ENCODE data around the gene PPP1R12B.
A peak's percentile ranks its signal among the peaks of the same experiment; 100 is the strongest.
"Not testable (repeated sequence)": the region's sequence is repeated elsewhere in the genome, so short reads cannot be mapped to it uniquely, and the experiment has no call there.

PPP1R12B gene

DNA sequence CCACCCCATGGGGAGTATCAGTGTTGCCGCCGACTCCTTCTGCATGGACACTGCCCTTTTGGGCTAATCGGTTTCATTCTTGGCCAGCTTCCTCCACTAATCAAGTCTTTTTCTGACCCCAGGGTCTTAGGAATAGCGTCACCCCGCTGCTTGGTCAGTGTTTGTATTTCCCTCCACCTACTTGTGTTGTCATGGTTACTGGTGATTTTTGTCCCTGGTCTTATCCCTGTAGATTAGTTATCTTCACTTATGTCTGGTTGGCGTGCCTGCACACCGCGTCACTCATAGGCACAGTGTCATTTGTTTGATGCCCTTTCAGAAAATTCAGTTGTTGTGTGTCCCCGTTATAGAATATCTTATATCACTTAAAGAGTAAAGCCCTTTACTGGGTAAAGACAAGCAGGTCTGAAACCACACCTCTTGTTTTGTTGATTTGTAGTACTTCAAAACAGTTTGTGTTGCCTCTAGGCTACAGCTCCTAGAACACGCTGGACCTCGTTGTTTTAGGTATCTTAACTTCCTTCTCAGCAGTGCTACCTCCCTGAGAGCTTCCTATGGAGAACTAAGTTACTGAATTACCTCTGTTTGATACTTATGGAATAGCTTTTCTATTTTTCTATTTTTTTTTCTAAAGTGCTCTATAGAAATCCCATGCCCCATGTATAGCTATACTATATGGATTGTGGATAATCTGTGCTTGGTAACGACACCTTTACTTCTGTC, 868 bp downstream of the PPP1R12B start:
- peak in 5 of 14 donors; percentile 16 to 63 (median 48) for DNase-seq

DNA sequence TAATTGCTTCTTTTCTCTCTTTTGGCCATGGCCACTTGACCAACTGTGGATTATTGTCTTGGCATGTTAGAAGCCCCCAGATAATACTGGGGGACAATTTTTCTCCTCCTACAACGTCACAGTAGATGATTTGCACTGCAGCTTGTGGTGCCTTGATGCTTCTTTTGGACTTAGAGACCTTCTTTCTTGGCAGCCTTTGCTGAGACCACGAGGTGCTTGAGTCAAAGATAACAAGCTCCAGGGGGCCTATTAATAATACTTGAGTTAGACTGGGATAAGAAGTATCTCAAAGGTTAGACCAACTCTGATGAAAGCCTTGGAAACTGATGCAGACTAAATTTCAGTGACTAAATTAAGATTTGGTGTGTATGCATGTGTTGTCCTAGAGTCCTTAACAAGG, 3.2 kb downstream of the PPP1R12B start:
- no peak for DNase-seq

DNA sequence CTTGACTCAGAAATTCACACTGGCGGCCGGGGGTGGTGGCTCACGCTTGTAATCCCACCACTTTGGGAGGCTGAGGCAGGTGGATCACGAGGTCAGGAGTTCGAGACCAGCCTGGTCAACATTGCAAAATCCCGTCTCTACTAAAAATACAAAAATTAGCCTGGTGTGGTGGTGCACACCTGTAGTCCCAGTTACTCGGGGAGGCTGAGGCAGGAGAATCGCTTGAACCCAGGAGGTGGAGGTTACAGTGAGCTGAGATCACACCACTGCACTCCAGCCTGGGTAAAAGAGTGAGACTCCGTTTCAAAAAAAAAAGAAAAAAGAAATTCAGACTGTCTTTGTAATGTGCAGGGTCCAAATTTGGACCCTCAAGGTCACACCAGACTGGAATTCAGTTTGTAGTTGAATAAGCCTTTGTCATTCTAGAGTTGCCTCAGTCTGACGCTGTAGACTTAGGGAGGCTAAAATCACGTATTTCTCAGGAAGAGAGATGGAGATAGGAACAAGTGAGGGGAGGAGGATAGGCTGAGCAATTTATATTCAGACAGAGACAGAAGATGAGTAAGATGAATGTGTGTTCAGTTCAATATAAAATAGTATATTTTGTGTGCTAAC, 4.2 kb downstream of the PPP1R12B start:
- DNase-seq: not testable (repeated sequence)

DNA sequence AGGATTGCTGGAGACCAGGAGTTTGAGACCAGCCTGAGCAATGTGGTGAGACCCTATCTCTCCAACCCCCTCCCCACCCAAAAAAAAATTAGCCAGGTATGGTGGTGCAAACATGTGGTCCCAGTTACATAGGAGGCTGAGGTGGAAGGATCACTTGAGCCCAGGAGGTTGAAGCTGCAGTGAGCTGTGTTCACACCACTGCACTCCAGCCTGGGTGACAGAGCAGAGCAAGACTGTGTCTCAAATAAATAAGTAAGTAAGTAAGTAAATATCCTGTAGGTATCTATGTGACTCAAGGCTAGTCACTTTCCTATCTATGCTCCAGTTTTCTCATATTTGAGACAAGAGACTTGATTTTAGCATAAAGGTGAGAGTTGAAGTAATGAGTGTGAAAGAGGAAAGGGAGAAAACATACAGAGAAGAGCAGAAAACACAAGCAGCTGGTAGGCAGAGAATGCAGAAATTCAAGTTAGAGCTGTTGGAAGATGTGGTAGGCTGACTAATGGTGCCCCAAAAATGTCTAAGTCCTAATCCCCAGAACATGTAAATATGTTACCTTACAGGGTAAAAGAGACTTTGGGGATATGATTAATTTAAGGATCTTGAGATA, 7.5 kb downstream of the PPP1R12B start:
- DNase-seq: no peak

DNA sequence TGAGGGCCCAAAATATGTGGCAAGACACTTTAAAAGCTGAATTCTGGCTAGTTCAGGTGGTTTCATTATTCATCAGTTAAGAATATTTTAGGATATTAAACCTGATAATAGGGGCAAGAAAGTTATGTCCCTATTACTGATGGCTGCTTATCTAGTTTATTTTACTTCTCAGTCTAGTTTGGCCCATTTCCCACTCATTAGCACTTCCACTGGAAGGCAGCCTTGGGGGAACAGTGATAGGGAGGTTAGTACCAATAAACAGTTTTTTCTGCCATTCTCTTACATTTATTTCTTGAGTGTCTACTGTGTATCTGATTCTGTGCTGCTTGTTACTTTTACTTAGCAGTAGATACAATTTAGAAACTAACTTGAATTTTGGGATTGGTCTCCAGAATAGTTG, 9.0 kb downstream of the PPP1R12B start:
- no peak for DNase-seq

DNA sequence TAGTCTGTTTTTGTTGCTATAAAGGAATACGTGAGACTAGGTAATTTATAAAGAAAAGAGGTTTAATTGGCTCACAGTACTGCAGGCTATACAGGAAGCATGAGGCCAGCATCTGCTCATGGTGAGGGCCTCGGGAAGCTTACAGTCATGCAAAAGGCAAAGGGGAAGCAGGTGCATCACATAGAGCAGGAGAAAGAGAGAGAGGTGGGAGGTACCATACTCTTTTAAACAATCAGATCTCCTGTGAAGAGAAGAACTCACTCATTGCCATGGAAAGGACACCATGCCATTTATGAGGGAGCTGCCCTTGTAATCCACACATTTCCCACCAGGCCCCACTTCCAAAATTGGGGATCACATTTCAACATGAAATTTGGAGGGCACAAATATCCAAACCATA, 12.7 kb downstream of the PPP1R12B start:
- no peak for DNase-seq

DNA sequence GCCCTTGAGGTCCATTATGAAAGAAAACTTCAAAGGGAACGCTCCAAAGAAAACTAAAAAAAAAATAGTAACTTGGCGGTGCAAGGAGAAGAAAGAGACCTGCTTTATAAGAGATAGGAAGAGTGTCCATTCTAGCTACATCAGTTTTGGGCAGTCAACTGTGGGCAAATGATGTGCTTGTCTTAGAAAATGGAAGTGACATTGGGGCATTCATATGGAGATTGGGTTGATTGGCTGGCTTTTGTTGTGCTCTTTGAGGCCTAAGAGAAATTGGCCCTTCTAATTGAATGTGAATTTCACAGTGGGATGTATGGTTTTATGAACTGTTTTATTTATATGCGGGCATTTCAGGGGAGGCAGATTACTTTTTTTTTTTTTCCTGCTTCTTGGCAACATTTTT, 13.2 kb downstream of the PPP1R12B start:
- DNase-seq: peak in 1 of 14 donors; percentile 14

DNA sequence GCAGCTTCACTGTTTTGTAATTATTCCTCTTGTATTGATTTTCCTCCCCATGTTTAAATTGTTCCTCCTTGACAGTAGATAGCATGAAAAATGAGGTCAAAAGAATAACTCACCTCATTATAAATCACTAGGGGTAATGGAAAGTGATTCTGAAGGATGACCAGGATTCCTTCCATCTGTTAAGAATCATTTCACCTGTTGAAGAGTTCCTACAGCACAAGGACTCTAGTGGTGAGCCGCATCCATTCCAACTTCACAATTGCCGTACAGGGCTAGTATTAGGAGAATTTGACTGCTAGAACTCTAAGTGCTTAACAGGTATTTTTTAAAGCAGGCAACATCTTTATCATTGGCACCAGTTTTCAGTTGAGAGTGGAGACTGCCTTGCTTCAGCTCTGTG, 13.7 kb downstream of the PPP1R12B start:
- DNase-seq: peak in 1 of 14 donors; percentile 24

DNA sequence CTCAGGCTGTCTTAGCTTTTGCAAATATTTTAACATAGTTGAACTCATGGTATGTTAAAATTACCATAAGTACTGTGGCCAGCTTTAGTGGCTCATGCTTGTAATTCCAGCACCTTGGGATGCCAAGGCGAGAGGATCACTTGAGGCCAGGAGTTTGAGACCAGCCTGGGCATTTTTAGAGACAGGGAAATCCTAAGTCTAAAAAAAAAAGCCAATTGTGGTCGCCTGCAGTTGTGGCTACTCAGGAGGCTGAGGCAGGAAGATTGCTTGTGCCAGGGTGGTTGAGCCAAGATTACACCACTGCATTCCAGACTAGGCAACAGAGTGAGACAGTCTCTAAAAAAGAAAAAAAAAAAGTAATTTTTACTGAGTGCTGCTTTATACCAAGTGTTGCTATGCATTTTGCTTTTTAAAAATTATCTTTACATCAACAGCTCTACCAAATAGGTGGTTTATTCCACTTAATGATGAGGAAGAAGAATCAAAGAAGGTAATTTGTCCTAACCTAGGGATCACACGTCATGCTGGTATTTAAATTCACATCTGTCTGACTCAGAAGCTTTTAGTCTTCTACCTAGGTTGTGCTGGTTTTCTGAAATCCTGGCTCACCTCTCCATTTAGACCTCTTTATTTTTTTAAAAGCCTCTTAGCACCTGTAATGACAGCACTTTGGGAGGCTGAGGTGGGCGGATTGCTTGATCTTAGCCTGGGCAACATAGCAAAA, 16.8 kb downstream of the PPP1R12B start:
- DNase-seq: no peak

DNA sequence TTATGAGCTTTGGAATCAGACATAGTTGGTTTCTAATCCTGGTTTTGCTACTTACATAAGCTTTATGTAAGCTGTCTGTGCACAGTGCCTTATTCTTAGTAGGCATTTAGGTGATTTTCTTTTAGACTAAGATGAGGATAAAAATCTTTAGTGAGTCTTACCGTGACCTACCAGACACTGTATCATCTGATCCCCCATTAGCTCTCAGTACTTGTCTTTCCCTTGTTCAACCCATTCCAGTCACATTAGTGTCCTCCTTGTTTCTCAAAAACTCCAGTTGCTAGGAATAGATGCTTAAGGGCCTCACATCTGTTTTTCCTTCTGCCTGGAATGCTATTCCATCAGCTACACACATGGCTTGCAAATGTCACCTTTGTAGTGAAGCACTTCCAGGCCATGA, 18.8 kb downstream of the PPP1R12B start:
- DNase-seq: no peak

DNA sequence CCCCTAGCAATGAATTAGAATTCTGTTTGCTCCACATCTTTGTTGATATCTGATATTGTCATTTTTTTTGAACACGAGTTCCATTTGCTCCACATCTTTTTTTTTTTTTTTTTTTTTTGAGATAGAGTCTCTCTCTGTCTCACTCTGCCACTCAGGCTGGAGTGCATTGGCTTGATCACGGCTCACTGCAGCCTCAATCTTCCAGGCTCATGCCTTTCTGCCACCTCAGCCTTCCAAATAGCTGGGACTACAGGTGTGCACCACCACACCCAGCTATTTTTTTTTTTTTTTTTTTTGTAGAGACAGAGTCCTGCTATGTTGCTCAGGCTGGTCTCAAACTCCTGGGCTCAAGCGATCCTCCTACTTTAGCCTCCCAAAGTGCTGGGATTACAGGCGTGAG, 22.4 kb downstream of the PPP1R12B start:
- DNase-seq: not testable (repeated sequence)

DNA sequence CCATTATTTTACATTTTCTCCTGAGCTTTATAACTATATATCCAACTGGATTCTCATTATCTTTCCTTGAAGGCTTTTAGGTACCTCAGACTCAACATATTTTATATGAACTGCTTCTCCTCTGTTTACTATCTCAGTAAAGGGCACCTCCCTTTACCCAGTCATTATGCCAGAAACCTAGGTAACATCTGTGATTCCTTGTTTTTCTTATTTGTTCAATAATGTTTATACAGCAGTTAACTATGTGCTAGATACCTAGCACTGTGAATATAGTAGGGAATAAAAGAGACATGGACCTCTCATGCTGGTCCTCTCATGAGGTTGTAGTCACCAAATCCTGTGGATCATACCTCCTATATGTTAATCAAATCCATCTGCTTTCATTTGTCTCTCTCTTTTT, 25.6 kb downstream of the PPP1R12B start:
- no peak for DNase-seq

DNA sequence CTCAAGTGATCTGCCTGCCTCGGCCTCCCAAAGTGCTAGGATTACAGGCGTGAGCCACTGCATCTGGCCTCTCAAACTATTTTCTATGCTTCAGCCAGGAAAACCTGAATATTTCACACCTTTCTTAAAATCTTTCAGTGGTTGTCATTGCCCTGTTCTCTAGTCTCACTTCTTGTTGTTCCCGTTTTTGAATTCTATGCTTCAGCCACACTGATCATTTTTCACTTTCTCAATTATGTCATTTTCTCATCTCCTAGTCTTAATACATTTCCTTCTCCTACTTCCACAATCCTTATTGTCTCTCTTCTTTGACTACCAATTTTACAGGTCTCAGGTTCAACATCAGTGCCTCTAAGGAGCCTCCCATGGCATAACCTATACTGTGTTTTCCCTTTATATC, 26.7 kb downstream of the PPP1R12B start:
- DNase-seq: not testable (repeated sequence)

DNA sequence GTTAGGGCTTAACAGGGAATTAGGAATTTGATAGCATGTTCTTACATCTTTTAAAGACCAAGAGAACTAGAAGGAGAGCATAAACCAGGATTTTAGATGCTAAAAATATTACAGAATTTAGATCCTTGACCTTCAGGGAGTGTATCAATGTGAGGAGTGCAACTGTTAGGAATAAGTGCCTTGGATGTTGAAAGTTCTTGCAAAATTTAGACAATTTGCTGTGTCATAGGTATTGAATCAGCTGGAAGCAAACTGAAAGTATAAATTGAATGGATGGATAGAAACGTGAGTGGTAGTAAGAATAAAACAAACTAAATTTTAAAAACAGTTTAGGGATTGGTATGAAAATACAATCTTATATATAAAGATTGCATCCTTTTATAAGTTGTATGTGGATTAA, 27.7 kb downstream of the PPP1R12B start:
- DNase-seq: no peak

DNA sequence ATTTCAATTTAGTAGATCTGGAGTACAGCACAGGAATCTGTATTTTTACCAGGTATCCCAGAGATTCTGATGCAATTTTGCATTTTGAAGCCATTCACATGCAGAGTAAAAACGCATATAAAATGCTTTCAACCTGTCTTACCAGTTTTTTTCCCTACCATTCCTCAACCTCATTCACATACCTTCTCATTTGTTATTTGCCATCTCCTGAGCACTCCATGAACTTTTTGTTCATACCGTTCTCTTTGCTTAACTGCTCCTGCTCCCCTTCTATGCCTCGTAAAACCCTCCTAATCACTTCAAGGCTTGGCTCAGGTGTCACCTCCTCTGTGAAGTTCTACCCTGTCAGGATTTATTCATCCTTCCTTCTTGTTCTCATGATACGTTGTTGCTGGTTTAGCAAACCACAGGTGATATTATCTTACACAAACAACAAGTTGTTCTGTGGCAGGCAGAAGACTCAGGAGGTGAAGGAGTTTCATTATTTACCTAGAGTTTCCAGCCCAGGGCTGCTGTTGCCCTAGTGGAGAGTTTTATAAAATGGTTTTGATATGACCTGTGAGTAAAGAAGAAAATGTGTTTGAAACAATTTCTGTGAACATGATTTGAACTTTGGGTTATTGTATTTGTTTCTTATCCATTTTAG, 31.5 kb downstream of the PPP1R12B start:
- DNase-seq: not testable (repeated sequence)

DNA sequence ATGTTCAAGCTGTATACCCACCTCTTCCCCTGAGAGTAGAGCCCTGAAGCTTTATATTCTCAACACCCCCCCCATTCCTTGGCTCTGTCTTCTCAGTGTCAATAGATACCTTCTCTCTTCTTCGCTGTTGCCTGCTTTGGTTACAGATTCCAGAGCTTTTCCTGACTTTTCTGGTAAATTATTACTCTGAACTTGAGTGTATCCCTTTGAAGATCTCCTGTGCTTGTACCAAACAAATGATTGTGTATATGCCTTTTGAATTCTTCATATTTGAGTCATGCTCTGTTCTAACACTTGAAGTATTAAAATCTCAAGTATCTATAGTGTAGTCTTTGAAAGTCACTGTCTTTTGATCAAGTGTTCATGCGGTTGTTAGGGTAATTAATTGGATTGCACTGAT, 32.0 kb downstream of the PPP1R12B start:
- not testable (repeated sequence) for DNase-seq

DNA sequence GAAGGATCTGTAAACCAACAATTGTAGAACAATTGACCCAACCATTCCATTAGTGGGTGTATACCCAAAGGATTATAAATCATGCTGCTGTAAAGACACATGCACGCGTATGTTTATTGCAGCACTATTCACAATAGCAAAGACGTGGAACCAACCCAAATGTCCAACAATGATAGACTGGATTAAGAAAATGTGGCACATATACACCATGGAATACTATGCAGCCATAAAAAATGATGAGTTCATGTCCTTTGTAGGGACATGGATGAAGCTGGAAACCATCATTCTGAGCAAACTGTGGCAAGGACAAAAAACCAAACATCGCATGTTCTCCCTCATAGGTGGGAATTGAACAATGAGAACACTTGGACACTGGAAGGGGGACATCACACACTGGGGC, 33.4 kb downstream of the PPP1R12B start:
- not testable (repeated sequence) for DNase-seq

DNA sequence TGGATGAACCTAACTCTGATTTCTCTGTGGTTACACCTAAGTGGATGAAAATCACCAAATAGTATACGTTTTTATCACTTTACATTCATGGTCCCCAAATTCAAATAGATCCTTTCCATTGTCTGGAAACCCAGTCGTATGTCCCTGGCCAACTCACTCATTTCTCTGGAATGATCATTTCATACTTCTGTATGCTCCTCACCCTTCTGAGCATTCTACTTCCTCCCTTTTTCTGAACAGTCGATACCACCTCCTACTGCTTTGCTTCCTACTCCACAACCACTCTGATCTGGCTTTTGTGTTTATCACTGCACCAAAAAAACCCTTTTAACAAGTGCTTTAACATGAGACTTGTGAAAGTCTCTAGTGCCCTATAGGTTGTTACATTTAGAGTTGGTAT, 47.3 kb downstream of the PPP1R12B start:
- DNase-seq: not testable (repeated sequence)

DNA sequence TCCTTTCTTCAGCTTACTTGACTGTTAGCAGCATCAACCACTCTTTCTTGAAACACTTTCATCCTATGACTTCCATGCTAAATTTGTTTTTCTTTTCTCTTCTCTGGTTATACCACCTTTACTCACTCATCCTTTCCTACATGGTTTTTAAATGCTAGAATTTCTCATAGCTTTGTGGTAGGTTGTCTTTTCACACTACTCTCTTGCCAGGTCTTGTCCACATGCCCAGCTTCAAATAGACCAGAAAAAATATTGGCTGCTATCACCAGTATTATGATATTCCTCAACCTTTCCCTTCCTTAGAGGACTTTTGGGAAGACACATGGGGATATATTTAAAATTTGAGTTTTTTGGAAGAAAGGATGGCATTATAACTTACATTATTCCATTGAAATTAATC, 48.8 kb downstream of the PPP1R12B start:
- peak in 1 of 14 donors; percentile 91 for DNase-seq

DNA sequence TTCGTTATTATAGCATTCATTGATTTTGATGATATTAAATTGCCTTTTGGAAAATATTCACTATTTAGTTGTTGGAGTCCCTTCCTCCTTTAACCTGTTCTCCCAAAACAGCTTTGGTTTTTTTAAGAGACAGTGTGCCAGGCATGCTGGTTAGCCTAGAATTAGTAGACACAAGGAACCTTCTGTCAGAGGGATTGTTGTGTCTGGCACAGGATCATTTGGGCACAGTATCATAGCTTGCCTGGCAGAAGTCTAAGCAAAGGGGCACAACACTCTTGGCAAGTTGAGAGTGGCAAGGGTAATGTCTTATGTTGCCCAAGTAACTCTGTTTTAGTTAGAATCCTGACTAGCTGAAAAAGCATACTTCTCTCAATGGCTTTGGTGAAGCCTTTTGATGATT, 49.9 kb downstream of the PPP1R12B start:
- peak in 4 of 14 donors; percentile 16 to 91 (median 26) for DNase-seq

DNA sequence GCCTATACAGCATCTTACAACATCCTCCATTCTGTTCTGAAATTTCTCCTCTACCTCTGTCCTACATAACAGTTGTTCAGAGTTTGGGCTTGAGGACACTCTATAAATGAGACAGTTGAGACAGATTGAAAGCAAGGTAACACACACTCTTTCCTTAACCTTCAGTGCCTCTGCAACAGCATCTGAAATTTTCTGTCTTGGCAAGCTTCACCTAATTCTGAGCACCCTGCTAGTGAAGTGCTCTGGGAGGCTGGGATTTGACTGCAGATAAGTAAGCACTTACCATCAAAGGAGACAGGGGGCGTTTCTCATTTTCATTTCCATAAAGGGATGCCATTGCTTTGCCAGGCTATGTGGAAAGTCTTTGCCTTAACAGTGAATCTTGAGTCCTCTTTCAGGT, 53.3 kb downstream of the PPP1R12B start:
- peak in 1 of 14 donors; percentile 36 for DNase-seq

DNA sequence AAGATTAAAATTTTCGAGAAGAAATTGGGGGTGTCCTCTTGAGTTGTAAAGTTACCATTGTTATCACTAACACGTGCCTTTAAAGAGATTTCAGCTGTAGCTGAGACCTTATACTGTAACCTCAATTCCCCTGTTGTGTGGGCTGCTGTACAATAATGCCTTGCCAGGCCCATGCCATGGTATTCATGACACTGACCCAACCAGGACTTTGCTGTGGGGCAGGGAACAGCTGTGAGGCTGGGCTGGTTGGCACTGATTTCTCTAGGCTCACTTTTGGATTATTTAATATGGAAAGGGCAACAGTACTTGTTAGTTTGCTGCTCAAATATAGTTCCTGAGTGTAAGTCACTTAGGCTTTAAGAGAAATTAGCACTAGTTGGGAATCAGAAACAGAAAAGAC, 54.9 kb downstream of the PPP1R12B start:
- DNase-seq: not testable (repeated sequence)

DNA sequence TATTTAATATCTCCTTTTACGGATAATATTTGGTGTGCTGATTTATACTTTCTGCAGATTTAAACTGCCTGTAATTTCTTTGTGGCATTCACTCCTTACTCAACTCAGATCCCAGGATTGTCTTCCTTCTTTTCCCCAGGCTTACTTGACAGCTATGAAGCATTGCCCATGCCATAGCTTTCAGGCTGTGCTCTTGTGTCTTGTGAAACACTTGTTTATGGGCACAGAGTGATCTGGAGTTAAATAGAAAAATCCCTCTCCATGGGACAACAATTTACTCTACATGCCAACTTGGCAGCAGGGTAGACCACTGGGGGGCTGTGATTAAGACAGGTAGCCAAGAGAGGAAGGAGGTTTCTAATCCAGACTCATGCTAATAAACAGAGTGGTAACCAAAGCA, 57.4 kb downstream of the PPP1R12B start:
- DNase-seq: peak in 4 of 14 donors; percentile 15 to 93 (median 22)
